ENCODE data around the gene KCNAB1.

The KCNAB1 gene

GRCh38 chr3:156417559-156418132, 297.3 kb downstream of the KCNAB1 start:
- no peak for DNase-seq

GRCh38 chr3:156418428-156418827, 298.1 kb downstream of the KCNAB1 start:
- DNase-seq, result no peak

- DNase-seq, result no peak
These were observed 301.2 kb downstream of the KCNAB1 start for GRCh38 chr3:156421534-156421933.

- no peak for DNase-seq
These were observed 304.4 kb downstream of the KCNAB1 start for GRCh38 chr3:156424758-156425157.

GRCh38 chr3:156425651-156426050, 305.3 kb downstream of the KCNAB1 start:
- no peak for DNase-seq

GRCh38 chr3:156429125-156429524, 308.7 kb downstream of the KCNAB1 start:
- no peak for DNase-seq

GRCh38 chr3:156431334-156432124, 311.2 kb downstream of the KCNAB1 start:
- DNase-seq, result peak; percentile 13

- no peak for DNase-seq
These were observed 312.2 kb downstream of the KCNAB1 start for GRCh38 chr3:156432563-156432962.

GRCh38 chr3:156433138-156433537, 312.8 kb downstream of the KCNAB1 start:
- DNase-seq, result no peak

- no peak for DNase-seq
These were observed 313.5 kb downstream of the KCNAB1 start for GRCh38 chr3:156433910-156434309.

GRCh38 chr3:156434921-156435320, 314.5 kb downstream of the KCNAB1 start:
- no peak for DNase-seq

- DNase-seq, result no peak
These were observed 322.7 kb downstream of the KCNAB1 start for GRCh38 chr3:156443079-156443478.

GRCh38 chr3:156445117-156446090, 325.0 kb downstream of the KCNAB1 start:
- no peak for DNase-seq

- DNase-seq, result no peak
These were observed 327.9 kb downstream of the KCNAB1 start for GRCh38 chr3:156448300-156448699.

GRCh38 chr3:156449710-156450574, 329.6 kb downstream of the KCNAB1 start:
- DNase-seq, result no peak

- no peak for DNase-seq
These were observed 335.5 kb downstream of the KCNAB1 start for GRCh38 chr3:156455839-156456238.

GRCh38 chr3:156456771-156457224, 336.4 kb downstream of the KCNAB1 start:
- no peak for DNase-seq

- no peak for DNase-seq
These were observed 339.1 kb downstream of the KCNAB1 start for GRCh38 chr3:156459434-156459833.

GRCh38 chr3:156460206-156460611, 339.8 kb downstream of the KCNAB1 start:
- no peak for DNase-seq

GRCh38 chr3:156461889-156462288, 341.5 kb downstream of the KCNAB1 start:
- DNase-seq, result no peak

GRCh38 chr3:156463123-156463522, 342.7 kb downstream of the KCNAB1 start:
- DNase-seq, result no peak

- DNase-seq, result no peak
These were observed 344.8 kb downstream of the KCNAB1 start for GRCh38 chr3:156465194-156465593.
